Pancreas (tissue), 10 donors: ENCODE measurements around the gene EDEM3. TPM values are rescaled to one million over a fixed set of nuclear protein-coding genes. Genes with fewer than 3 reads are reported as not detected.

Experiments
- ATAC-seq, 4 donors: fragments of 200-7000 bp; cut with Tn5 transposase; one replicate each; pipeline versions ENCODE4 v1.8.0 to v1.9.1; 2020; ENCODE audit warnings: mild to moderate bottlenecking in 4 of 4, moderate library complexity in 4 of 4
- DNase-seq, 6 donors: peaks; one replicate each; pipeline ENCODE4 v3.0.0-alpha.2; 2020
- FAIRE-seq: peaks from 2 replicates; lab custom pipeline; 2012; peaks lifted over from hg19 to GRCh38; lab: Jason Lieb, UNC
- H3K27ac ChIP-seq, 4 donors: fragments of 200-600 bp; sonication (generic); 1 replicate in 3 of 4; 2 replicates in 1 of 4; pipeline versions ENCODE4 v1.5.0 to v1.8.0; 2020
- H3K27me3 ChIP-seq, 4 donors: fragments of 200-600 bp; one replicate each; pipeline ENCODE4 v1.8.0; 2021
- H3K36me3 ChIP-seq, 3 donors: fragments of 200-600 bp; sonication (generic) in 1 of 3; one replicate each; pipeline versions ENCODE4 v1.5.0 to v1.8.0; 2020 to 2021
- H3K4me1 ChIP-seq, 3 donors: fragments of 200-600 bp; one replicate each; pipeline ENCODE4 v1.8.0; 2021
- H3K4me3 ChIP-seq, 4 donors: fragments of 200-600 bp; sonication (generic) in 2 of 4; one replicate each; pipeline versions ENCODE4 v1.5.0 to v1.8.0; 2020 to 2021
- H3K9me3 ChIP-seq, 4 donors: fragments of 200-600 bp; one replicate each; pipeline ENCODE4 v1.8.0; 2021
- WGBS, 2 donors: extraction: QIAGEN DNeasy Blood & Tissue Kit; methylation state at CpG; one replicate each; pipeline ENCODE4 v1.1.7; 2013; 5-methylcytosine and 5-hydroxymethylcytosine counted together
- intact Hi-C, 3 donors: fragments of 100-400 bp; cut with DNase I; formaldehyde crosslinking; loops; one replicate each; pipeline versions ENCODE4 v1.11.1 to v1.14.2; 2022
- polyA plus RNA-seq, 2 donors: library from polyadenylated mRNA; stranded (reverse); fragments of 200-250 nt; gene quantifications; one replicate each; pipeline ENCODE4 v1.2.3, GENCODE V29; 2013
- total RNA-seq, 6 donors: library from RNA; stranded (reverse); fragmentation: NEBNext Ultra II Directional in 4 of 6; extraction: Animal tissue kit (Norgen Biotek cat#: 25700) in 4 of 6; gene quantifications; one replicate each; pipeline versions ENCODE4 v1.2.1 to v1.2.4, GENCODE V29; 2021 to 2023
- TF ChIP-seq, protein P1 (sequence below), 4 donors: fragments of 200-600 bp; sonication (generic) in 3 of 4; IDR thresholded peaks; one replicate each; pipeline versions ENCODE4 v1.5.0 to v1.8.0; 2021; ENCODE audit warnings: antibody characterized with exemption in 4 of 4
- donor health status: healthy with polysubstance abuse.
- donor health status: DM: no; HTN: no; CAD: no; lungs with moderate emphysema.
- donor health status: DM: no; HTN: no; CAD: no.
- donor health status: control.
- donor health status: control.
- donor health status: Bipolar disorder and iron deficiency.
- donor health status: DM: yes; HTN: yes; CAD: no.
- donor health status: DM: no; HTN: no; CAD: no.
- donor health status: DM: no; HTN: no; CAD: no.
- donor health status: DM: yes; HTN: yes; CAD: no.

The EDEM3 gene
- total and polyA plus RNA-seq, 8 donors, result 12.1 to 46.7 (median 34.1) TPM

DNA sequence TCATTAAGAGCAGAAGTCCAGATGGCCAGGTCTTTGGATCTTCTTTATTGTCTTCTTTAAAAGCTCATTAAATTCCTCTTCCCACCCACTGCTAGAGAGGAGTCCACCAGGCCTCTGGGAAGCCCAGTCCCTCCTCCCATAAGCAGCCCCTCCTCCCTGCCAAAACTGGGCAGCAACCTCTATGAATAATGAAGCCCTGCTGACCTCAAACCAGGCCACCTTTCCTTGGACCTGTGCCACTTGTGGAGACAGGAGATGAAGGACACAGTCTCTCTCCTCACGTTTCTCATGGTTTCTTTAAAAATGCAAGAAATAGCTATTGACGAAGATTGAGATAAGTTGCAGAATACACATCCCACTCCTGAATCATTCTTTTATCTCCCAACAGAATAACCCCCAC lies 112.8 kb downstream of the EDEM3 start:
- H3K36me3 ChIP-seq, result no peaks in the 10 kb centered on the region
- no peak for FAIRE-seq
- DNase-seq, result no peak
- intact Hi-C loops, result no loop called here
- H3K27ac ChIP-seq, result no peak overlapping the region
- H3K4me3 ChIP-seq, result no peak overlapping the region
- H3K4me1 ChIP-seq, result no peaks in the 10 kb centered on the region
- 36 to 41% methylated on average over 2 of the region's 2 CpGs for WGBS, 2 donors
- no peak for ATAC-seq
- no peaks in the 10 kb centered on the region for H3K9me3 ChIP-seq
- H3K27me3 ChIP-seq, result no peaks in the 10 kb centered on the region
- TF ChIP-seq, protein P1, sequence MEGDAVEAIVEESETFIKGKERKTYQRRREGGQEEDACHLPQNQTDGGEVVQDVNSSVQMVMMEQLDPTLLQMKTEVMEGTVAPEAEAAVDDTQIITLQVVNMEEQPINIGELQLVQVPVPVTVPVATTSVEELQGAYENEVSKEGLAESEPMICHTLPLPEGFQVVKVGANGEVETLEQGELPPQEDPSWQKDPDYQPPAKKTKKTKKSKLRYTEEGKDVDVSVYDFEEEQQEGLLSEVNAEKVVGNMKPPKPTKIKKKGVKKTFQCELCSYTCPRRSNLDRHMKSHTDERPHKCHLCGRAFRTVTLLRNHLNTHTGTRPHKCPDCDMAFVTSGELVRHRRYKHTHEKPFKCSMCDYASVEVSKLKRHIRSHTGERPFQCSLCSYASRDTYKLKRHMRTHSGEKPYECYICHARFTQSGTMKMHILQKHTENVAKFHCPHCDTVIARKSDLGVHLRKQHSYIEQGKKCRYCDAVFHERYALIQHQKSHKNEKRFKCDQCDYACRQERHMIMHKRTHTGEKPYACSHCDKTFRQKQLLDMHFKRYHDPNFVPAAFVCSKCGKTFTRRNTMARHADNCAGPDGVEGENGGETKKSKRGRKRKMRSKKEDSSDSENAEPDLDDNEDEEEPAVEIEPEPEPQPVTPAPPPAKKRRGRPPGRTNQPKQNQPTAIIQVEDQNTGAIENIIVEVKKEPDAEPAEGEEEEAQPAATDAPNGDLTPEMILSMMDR (IDR thresholded peaks at IDR 0.05), result no peak

DNA sequence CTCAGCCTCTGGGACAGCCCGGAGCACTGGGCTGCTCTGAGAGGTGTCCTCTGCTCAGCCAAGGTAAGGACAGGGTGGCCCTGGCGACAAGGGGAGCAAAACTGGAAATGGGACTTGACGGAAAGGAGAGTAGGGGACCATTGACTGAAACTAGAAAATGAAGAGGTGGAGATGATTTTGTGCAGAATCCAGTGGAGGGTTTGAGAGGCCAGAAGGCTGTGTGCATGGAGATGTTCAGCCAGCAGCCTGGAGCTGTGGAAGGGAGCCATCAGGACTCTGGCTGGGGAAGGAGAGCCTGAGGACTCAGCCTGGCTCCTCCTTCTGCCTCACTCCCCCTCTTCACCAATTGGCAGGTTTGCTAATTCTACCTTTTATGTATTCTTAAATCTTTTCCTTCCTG lies 114.2 kb downstream of the EDEM3 start:
- no peak for ATAC-seq
- intact Hi-C loops, result no loop called here
- no peak for DNase-seq
- 89 to 95% methylated on average over 3 of the region's 3 CpGs for WGBS, 2 donors
- Histone ChIP-seq H3K36me3 (no peaks in the 10 kb centered on the region), H3K27me3 (no peaks in the 10 kb centered on the region), H3K9me3 (no peaks in the 10 kb centered on the region), H3K4me1 (no peaks in the 10 kb centered on the region), H3K4me3 (no peak overlapping the region), H3K27ac (no peak overlapping the region)
- TF ChIP-seq, protein P1 (IDR thresholded peaks at IDR 0.05), result no peak
- no peak for FAIRE-seq

Other genes with a start within 250 kb of the EDEM3 start
- 10 to 100 TPM; 43.5 to 75.2 (median 57.8) TPM for gene NIBAN1, start 219.7 kb upstream of the EDEM3 start, total RNA-seq
- gene NIBAN1, start 219.7 kb upstream of the EDEM3 start, polyA plus RNA-seq, result 10 to 100 TPM in 1 of 2 donors, 1 to 10 TPM in 1; 5.7 to 15.5 TPM